Adrenal gland (tissue), 12 donors: Measurements from ENCODE around the gene URI1. TPM values are rescaled to one million over a fixed set of nuclear protein-coding genes. Genes with fewer than 3 reads are reported as not detected.

Source experiments
- DNase-seq, 7 donors: peaks; one replicate each; pipeline ENCODE4 v3.0.0-alpha.2; 2019 to 2020
- H3K27ac ChIP-seq, 5 donors: fragments of 200-600 bp; sonication (generic) in 4 of 5; 1 replicate in 3 of 5; 2 replicates in 2 of 5; pipeline versions ENCODE4 v1.5.1 to v1.8.0; 2016 to 2020; ENCODE audit warnings: mild to moderate bottlenecking in 1 of 5
- H3K27me3 ChIP-seq: fragments of 200-600 bp; 2 replicates; pipeline ENCODE4 v1.8.0; 2021
- H3K36me3 ChIP-seq, 2 donors: fragments of 200-600 bp; replicated peaks in 1 of 2; 1 replicate in 1 of 2; 2 replicates in 1 of 2; pipeline versions ENCODE4 v1.5.1 to v1.8.0; 2018 to 2022
- H3K4me1 ChIP-seq, 2 donors: fragments of 200-600 bp; replicated peaks in 1 of 2; 1 replicate in 1 of 2; 2 replicates in 1 of 2; pipeline versions ENCODE4 v1.5.1 to v1.8.0; 2018 to 2021
- H3K4me3 ChIP-seq, 4 donors: fragments of 200-600 bp; sonication (generic) in 3 of 4; one replicate each; pipeline ENCODE4 v1.5.1; 2016 to 2018
- H3K9me3 ChIP-seq, 3 donors: fragments of 200-600 bp; sonication (generic) in 1 of 3; replicated peaks in 1 of 3; 1 replicate in 2 of 3; 2 replicates in 1 of 3; pipeline versions ENCODE4 v1.5.1 to v1.8.0; 2016 to 2021
- CTCF ChIP-seq, 6 experiments: fragments of 450-650 bp in 4 of 6; fragments of 200-600 bp in 2 of 6; sonication (generic) in 1 of 6; IDR thresholded peaks; 1 replicate in 5 of 6; 2 replicates in 1 of 6; pipeline versions ENCODE4 v1.5.1 to v1.8.0; 2016 to 2021; ENCODE audit warnings: antibody characterized with exemption in 6 of 6, mild to moderate bottlenecking in 2 of 6, moderate library complexity in 1 of 6
- POLR2A ChIP-seq, 2 donors: fragments of 450-650 bp; IDR thresholded peaks; one replicate each; pipeline ENCODE4 v1.6.1; 2017; ENCODE audit warnings: antibody characterized with exemption in 2 of 2, mild to moderate bottlenecking in 2 of 2, moderate library complexity in 1 of 2
- WGBS, 4 donors: extraction: QIAGEN DNeasy Blood & Tissue Kit in 2 of 4; methylation state at CpG; one replicate each; pipeline versions ENCODE4 v1.1.5 to v1.1.7; 2013 to 2017; 5-methylcytosine and 5-hydroxymethylcytosine counted together
- intact Hi-C, 2 donors: fragments of 100-400 bp; cut with DNase I; formaldehyde crosslinking; loops; one replicate each; pipeline versions ENCODE4 v1.14.1 to v1.15.0; 2022 to 2023
- polyA plus RNA-seq, 3 donors: library from polyadenylated mRNA; stranded (reverse); fragments of 200-250 nt in 2 of 3; fragments of 350-450 nt in 1 of 3; fragmentation: Illumina TruSeq in 1 of 3; extraction: RNeasy Lipid Tissue Mini Kit (QIAGEN cat#74804) in 1 of 3; gene quantifications; one replicate each; pipeline ENCODE4 v1.2.3, GENCODE V29; 2013 to 2014
- total RNA-seq, 9 donors: library from RNA; depleted of rRNA in 4 of 9; stranded (reverse); fragments of >200 nt in 4 of 9; fragments of 120-200 nt in 1 of 9; fragmentation: NEBNext Ultra II Directional in 1 of 9; extraction: Animal tissue kit (Norgen Biotek cat#: 25700) in 1 of 9; gene quantifications; one replicate each; pipeline versions ENCODE4 v1.1.0 to v1.2.4, GENCODE V29; 2013 to 2023
- donor health status: healthy with polysubstance abuse.
- donor health status: Bipolar disorder and iron deficiency.
- donor health status: DM: yes; HTN: yes; CAD: no.
- donor health status: DM: no; HTN: no; CAD: no.
- donor health status: DM: no; HTN: no; CAD: no.
- donor health status: DM: yes; HTN: yes; CAD: no.

The URI1 gene
- total and polyA plus RNA-seq, 12 donors, result 21.6 to 115 (median 71.1) TPM

- intact Hi-C loops, result no loop called here
- Histone ChIP-seq H3K36me3 (no peaks in the 10 kb centered on the region), H3K9me3 (no peaks in the 10 kb centered on the region), H3K27me3 (no peaks in the 10 kb centered on the region), H3K4me3 (no peak overlapping the region), H3K27ac (no peak overlapping the region), H3K4me1 (peaks cover 0 to 7% of the 10 kb centered on the region in 2 donors)
- no peak for DNase-seq
- TF ChIP-seq CTCF (IDR thresholded peaks at IDR 0.05) (no peak), POLR2A (IDR thresholded peaks at IDR 0.05) (no peak)
- WGBS, 4 donors, result 60 to 76% (median 68%) methylated on average over 2 of the region's 2 CpGs
These were observed 86.3 kb downstream of the URI1 start for GRCh38 chr19:30028118-30028991.

- no peak overlapping the region for H3K4me3 ChIP-seq
- intact Hi-C loops, result no loop called here
- H3K27ac ChIP-seq, result no peak overlapping the region
- TF ChIP-seq CTCF (IDR thresholded peaks at IDR 0.05), result no peak
- TF ChIP-seq POLR2A (IDR thresholded peaks at IDR 0.05), result no peak
- H3K36me3 ChIP-seq, result no peaks in the 10 kb centered on the region
- H3K27me3 ChIP-seq, result no peaks in the 10 kb centered on the region
- 92 to 98% (median 97%) methylated on average over 1 of the region's 1 CpG for WGBS, 4 donors
- no peak for DNase-seq
- H3K9me3 ChIP-seq, result no peaks in the 10 kb centered on the region
- peaks cover 0 to 7% of the 10 kb centered on the region in 2 donors for H3K4me1 ChIP-seq
These were observed 86.9 kb downstream of the URI1 start for GRCh38 chr19:30028992-30029343.

GRCh38 chr19:30029721-30030510 is 87.9 kb downstream of the URI1 start:
- H3K9me3 ChIP-seq, result no peaks in the 10 kb centered on the region
- no peaks in the 10 kb centered on the region for H3K36me3 ChIP-seq
- H3K27ac ChIP-seq, result no peak overlapping the region
- DNase-seq, result no peak
- WGBS, 4 donors, result 86 to 93% (median 89%) methylated on average over 4 of the region's 4 CpGs
- TF ChIP-seq POLR2A (IDR thresholded peaks at IDR 0.05) (no peak), CTCF (IDR thresholded peaks at IDR 0.05) (no peak)
- peaks cover 0 to 7% of the 10 kb centered on the region in 2 donors for H3K4me1 ChIP-seq
- H3K4me3 ChIP-seq, result no peak overlapping the region
- intact Hi-C loops, result no loop called here
- H3K27me3 ChIP-seq, result no peaks in the 10 kb centered on the region

- WGBS, 4 donors, result 95 to 100% (median 97%) methylated on average over 1 of the region's 1 CpG
- Histone ChIP-seq H3K4me1 (peaks cover 0 to 7% of the 10 kb centered on the region in 2 donors), H3K4me3 (no peak overlapping the region), H3K27me3 (no peaks in the 10 kb centered on the region), H3K36me3 (no peaks in the 10 kb centered on the region), H3K9me3 (no peaks in the 10 kb centered on the region), H3K27ac (no peak overlapping the region)
- no peak for DNase-seq
- intact Hi-C loops, result no loop called here
- TF ChIP-seq POLR2A (IDR thresholded peaks at IDR 0.05) (no peak), CTCF (IDR thresholded peaks at IDR 0.05) (no peak)
These were observed 92.3 kb downstream of the URI1 start for GRCh38 chr19:30034321-30034720.
